ENCODE data around the gene BBOF1.

DNA sequence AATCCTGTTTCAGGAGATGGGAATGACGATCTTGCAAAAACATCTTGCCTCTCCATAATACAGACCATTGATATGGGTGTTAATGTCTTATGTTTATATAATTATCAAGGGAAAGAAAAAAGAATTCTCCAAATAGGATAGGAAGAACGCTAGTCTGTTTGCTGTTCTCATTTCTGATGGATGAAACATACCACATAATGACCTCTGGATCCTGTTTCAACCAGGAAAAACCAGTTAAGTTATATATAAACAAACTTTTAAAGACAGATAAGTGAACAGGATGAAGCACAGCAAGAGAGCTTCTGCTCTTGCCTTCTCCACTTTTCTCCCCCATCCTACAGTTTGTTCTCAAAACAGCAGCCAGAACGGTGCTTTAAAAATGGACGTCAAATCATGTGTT is 41.3 kb upstream of the BBOF1 start:
- TF ChIP-seq, protein P1, sequence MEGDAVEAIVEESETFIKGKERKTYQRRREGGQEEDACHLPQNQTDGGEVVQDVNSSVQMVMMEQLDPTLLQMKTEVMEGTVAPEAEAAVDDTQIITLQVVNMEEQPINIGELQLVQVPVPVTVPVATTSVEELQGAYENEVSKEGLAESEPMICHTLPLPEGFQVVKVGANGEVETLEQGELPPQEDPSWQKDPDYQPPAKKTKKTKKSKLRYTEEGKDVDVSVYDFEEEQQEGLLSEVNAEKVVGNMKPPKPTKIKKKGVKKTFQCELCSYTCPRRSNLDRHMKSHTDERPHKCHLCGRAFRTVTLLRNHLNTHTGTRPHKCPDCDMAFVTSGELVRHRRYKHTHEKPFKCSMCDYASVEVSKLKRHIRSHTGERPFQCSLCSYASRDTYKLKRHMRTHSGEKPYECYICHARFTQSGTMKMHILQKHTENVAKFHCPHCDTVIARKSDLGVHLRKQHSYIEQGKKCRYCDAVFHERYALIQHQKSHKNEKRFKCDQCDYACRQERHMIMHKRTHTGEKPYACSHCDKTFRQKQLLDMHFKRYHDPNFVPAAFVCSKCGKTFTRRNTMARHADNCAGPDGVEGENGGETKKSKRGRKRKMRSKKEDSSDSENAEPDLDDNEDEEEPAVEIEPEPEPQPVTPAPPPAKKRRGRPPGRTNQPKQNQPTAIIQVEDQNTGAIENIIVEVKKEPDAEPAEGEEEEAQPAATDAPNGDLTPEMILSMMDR (IDR thresholded peaks at IDR 0.05): no peak
- no peak for TF ChIP-seq EZH2 (IDR thresholded peaks at IDR 0.05; ENCODE audit: borderline replicate concordance, insufficient read depth, low read depth, low read length, poor library complexity, severe bottlenecking)
